Ureter (tissue), 1 donor: ENCODE results near the gene LANCL3. TPM values are rescaled to one million over a fixed set of nuclear protein-coding genes. Genes with fewer than 3 reads are reported as not detected.

Source experiments
- DNase-seq: peaks from one replicate; pipeline ENCODE4 v3.0.0-alpha.2; 2020; ENCODE audit warnings: low spot score
- total RNA-seq: library from RNA; stranded (reverse); gene quantifications from one replicate; pipeline ENCODE4 v1.2.4, GENCODE V29; 2023
- donor health status: DM: yes; HTN: yes; CAD: no.

Gene LANCL3
- total RNA-seq, 1 donor from 2014 or later = 1.9 TPM

DNA sequence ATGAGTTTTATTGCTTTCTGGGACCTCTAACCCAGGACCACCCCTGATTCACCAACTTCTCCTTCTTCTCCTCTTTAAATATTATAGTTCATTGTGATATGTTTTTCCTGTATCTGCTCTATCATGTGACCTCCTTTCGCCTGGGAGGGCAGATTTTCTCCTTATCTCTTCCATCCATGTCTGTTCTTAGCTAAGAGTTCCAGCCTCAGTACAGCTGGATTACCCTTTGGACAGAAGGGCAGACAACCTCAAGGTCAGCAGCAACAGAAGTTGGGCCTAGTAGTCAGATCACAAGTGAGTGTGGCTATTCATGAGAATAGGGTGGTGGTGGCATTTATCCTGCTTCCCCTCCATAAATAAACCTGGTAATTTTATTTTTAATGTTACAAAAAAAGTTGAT is 108.4 kb downstream of the LANCL3 start:
- no peak for DNase-seq

DNA sequence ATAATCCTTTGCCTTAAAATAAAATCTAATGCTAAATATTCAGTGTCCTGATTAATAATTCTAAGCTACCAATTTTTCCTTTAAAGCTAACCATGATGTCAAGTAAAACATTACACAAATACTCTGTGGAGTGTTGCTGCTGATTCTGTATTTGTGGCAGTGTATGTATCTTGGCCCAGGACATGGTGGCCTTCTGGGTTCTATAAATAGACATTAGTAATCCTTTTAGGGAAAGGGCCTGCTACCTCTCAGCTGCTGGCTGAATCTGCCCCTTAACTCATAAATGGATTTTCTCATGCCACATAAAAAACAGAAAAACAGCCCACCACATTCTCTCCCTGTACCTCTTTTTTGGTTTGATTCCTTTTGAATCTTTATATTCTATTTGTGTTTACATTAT is 113.0 kb downstream of the LANCL3 start:
- DNase-seq = no peak

DNA sequence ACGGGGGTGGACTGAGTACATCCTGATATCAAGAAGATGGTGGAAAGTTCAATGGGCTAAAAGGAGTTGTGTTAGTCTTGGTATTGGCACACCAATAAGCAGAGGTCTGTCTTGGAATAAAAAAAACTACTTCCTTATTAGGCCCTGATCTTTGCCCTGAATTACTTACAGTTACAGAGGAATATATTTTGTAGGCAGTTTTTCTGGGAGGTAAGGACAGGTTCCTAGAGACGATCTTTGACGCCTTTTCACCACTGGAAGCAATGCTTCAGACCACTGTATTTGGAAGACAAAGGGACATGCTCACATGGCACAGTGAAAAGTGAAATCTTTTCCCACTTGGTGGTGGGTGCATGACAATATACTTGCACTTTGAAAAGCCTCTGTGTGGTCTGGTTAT is 113.5 kb downstream of the LANCL3 start:
- DNase-seq = no peak

DNA sequence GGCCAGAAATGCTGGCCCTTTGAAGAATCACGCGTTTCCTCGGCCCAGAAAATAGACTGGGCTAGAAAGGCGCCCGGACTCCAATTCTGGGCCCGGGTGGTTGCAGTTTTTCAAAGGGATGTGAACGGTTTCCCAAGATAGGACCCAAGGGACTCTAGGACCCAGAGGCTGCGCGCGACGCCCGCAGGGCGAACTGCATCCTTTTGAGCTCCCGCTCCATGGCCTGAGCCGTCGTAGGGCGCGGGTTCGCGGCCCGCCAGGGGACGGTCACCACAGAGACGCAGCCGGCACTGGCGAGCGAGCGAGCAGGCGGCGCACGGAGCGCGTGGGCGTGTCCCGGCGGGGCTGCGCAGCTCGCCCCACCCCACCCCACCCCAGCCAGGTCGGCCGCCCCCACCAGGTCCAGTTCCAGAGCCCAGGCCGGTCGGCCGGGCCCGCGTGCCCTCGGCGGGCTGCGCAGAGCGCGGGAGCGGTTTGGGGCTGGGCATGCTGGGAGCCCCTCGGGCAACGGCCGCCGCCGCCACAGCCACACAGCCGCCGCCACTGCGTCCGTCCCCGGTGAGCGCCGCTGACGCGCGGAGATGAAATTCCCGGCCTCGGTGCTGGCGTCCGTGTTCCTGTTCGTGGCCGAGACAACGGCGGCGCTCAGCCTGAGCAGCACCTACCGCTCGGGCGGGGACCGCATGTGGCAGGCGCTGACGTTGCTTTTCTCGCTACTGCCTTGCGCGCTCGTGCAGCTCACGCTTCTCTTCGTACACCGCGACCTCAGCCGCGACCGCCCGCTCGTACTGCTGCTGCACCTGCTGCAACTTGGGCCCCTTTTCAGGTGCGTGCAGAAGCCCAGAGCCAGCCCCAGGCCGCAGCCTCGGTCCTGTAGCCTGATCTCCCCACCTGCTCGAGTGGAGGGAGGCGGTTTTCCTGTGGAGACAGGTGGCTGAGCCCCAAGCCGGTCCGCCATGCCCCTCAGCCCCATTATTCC is 114.2 kb downstream of the LANCL3 start, which contains the start of gene XK:
XK (plus strand) TSS at position 411 of the 979 bp plus-strand sequence; CDS start at position 582, 171 bp downstream.
- DNase-seq = peak; percentile 54

DNA sequence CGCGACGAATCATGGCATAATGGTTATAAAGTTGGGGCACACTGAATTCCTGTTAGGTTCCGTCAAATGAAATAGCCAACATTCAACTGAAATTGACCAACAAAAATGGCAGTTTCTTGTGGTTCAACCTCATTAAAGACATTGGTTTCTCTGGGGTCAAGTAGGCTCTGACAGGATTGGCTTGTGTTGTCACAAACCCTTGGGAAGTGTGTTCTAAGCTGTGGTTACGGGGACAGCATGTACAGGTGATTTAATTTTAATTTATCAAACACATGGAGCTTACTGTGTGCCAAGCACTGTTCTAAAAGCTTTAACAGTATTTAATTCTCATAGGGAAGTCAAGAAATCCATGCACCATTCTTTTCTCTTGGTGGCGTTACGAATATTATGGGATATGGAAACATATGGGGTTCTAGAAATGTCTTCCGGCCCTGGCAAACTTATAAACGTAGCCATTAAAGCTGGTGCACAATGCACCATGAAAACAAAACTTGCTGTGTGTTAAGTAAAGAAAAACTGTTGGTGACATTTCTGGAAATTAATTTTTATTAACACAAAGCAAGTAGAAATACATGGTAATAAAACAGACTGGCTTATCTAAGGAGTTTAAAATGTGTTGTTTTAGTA is 115.0 kb downstream of the LANCL3 start:
- DNase-seq = no peak

DNA sequence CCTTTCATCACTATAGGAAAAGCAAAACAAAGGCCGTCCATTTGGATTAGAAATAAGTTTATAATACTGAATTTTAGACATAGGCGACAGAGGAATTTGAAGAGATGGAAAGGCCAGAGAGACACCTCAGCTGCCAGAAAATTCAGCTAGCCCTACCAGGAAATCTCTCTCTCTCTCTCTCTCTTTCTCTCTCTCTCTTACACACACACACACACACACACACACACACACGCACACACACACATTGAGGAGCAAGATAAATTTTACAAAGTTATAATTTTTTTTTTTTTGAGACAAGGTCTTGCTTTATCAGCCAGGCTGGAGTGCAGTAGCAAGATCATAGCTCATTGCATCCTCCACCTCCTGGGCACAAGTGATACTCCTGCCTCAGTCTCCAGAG is 115.5 kb downstream of the LANCL3 start:
- DNase-seq = no peak

DNA sequence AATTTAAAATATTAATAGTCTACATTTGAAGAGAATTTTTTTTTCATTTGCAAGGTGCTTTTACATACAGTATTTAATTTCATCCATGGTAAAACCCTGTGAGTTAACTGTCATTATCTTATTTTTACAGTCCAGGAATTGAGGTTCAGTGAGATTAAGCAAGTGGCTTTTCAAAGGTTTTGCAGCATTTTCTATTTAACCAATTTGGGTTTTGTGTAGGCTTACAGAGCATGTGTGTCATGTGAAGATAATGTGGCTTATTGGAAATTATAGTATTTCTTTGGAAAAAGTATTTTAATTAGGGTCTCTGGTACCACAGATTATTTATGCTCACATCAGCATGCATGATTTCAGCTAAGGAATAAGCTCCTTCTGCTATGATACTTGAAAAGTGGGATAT is 118.7 kb downstream of the LANCL3 start:
- no peak for DNase-seq

DNA sequence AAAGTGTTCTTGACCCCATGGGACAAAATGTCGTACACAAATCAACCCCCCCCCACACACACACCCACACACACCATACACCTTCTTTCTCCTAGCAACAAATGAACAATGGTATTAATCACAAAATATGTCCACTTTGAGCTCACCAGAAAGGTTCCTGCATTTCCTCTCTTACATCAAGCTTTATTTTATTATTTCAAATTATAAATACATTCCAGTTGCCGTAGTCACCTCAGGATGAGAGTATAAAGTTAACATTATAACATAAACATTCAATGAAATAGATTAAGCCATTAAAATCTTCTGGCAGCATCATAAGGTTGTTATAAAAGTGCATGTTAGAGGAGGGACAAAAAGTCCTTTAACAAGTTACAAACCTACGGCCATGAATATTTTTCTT is 121.5 kb downstream of the LANCL3 start:
- no peak for DNase-seq

DNA sequence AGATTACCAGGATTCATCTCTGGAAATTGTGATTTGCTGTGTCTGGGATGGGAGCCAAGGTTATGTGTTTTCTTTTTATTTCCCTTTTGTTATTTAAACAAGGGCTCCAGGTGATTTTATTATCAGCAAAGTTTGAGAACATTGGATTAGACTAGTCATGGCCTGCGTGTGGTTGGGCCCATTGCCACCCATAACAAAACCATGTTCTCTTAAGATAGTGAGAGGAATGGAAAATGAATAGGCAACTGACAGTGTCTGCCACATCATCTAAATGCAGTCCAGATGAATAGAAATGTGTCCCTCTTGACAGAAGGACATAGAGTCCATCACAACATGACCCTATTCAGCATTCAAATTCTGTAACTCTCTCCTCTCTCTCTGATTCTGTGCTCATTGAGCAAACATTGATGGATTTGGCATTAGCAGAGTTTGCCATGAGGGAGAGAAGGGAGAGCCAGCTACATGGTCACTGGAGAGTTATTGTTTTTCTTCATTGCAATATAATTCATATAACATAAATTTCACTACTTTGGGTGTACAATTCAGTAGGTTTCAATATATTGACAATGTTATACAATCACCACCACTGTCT is 125.8 kb downstream of the LANCL3 start:
- no peak for DNase-seq

DNA sequence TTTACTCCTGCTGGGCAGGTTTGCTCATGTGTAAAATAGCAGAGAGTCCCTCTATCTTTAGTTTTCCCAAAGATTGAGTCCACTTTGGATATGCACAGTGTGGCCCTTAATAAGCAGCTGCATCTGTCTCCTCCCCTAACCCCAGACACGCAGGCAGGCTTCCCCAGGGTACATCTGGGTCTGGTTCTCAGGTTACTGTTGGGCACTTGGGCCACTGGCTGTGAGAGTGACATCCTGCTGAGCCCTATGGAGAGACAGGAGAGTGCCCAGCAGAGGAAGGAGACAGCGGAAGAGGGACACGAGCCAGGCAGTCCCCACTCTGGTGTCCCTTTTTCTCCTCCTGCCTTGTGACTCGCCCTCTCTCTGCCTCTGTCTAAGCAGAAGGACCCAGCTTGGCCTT is 130.1 kb downstream of the LANCL3 start:
- DNase-seq = no peak

DNA sequence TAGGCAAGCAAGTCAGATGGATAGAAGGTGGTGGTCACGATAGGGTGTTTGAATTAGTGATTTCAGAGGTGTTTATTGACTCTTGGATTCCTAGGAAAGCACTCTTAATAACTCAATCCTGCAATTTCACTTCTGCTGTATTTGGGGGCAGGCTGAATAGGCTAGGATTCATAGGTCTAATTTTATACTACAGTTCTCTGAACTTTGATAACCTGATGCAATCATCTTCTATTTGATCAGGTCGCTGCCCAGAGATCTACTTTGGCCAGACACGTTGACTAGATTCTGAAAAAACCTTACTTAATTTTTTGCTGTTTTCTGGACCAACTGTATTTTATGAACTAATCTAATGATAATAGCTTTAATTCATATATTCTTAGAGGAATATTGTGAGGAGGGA is 140.5 kb downstream of the LANCL3 start:
- DNase-seq = no peak

DNA sequence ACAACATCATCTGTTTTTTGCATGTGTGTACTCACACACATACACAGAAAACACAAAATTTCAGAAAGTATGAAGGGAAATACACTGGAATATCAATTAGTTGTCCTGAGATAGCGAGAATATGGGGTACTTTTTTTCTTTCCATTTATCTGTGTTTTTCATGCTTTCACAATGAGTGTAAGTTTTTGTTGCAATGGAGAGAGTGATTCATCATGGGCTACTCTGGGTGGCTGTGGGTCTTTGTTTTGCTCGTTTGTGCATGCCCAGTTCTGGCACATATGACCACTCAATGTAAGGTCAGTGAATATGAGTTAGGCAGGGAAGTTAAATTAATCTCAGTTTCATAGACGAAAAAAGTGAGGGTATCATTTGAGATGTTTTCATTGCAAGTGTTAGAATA is 141.0 kb downstream of the LANCL3 start:
- no peak for DNase-seq

DNA sequence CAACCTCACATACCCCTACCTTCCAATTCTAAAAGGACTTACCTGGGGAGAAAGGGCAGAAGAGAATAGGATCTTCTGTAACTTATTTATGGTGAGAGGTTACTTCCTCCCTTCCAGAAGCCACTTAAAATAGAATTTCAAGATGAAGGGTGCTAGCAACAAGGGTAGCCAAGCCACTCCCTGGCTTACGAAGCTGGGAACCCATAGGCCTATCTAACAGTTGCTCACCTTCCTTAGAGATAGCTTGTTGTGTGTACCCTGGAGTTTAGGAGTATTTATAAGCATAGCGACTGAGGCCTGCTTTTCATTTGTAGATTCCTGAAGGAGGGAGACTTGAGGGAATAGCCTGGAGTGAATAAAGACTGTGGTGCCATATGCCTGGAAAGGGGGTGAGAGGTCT is 143.0 kb downstream of the LANCL3 start:
- DNase-seq = no peak

DNA sequence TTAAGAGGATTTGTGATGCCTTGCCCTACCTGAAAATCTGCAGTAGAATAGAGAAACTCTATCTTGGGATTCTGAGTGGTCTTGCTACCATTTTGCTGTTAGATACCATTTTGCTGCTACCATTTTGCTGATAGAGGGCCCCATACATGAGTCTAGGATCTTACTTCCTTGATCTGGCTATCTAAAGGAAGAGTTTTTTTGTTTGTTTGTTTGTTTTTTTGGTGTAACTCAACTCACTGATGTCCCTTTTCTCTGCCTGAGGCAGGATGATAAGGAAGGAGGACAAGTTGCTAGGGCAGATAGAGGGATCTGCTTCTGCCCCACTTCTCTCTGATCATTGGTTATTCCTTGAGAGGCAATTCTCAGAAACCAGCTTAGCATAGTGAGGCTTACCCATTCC is 145.1 kb downstream of the LANCL3 start:
- DNase-seq = no peak

DNA sequence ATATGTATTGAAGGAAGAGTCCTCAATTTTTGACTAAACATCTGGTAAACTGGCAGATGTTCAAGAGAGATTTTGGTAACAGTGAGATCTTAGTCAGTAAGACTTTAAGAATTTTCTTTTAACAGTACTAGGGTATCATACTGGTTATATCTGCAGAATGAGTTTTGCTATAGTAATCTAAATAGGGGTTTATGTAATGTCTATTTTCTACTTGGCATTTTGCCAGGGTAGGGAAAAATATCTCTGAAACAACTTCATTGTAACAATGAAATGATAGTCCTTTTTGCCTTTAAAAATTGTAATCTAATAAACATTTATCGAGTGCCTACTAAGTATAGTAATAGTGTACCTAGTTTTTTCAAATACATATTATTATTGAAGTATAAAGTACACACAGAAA is 146.2 kb downstream of the LANCL3 start:
- DNase-seq = no peak

DNA sequence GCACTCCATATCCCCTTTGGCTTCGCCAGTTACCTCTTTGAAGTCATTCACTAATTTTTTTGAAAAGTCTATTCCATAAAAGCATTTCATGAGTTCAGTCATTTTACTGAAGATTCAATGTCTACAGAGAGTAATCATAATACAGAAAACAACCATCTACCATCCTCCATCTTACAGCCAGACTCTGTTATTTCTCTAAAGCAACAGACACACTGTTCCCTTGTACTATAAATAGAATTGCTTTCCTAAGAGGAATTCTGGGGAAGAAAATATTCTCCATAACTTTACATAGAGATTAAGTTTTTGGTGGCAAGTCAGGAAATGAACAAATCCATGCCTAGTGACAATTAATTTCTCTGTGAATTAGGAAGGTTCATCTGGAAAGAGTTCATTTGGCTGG is 151.1 kb downstream of the LANCL3 start:
- DNase-seq = no peak

DNA sequence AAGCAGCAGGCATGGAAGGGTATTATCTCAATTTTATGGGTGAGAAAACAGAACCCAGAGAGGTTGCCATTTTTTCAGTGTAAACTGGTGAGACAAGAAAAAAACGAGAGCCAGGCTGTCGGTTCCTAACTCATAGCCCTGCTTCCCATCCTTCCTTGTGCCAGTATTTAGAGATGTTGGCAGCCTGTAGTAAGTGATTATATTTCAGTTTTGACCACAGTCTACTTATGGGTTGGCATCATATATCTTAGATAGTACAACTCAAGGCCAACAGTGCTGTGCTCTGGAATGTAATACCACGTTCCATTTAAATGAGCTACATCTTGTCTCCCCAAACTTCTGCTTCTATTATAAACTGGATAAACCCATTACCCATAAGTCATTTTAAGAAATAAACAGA is 154.9 kb downstream of the LANCL3 start:
- DNase-seq = no peak

Other genes with a start within 250 kb of the LANCL3 start
- gene PRRG1, start 222.3 kb upstream of the LANCL3 start, total RNA-seq = 11.0 TPM
- 4.9 TPM for gene XK, start 114.1 kb downstream of the LANCL3 start, total RNA-seq
- gene CYBB, start 208.4 kb downstream of the LANCL3 start, total RNA-seq = 13.7 TPM